ENCODE results near the gene PTPRT. TPM values are rescaled to one million over a fixed set of nuclear protein-coding genes. Genes with fewer than 3 reads are reported as not detected.

Gene PTPRT
- total and polyA plus RNA-seq, 2 of the 13 experiments (the other 11 are each of a cell fraction or from before 2014, with no cell fraction given), result under 0.01 to 0.09 TPM

DNA sequence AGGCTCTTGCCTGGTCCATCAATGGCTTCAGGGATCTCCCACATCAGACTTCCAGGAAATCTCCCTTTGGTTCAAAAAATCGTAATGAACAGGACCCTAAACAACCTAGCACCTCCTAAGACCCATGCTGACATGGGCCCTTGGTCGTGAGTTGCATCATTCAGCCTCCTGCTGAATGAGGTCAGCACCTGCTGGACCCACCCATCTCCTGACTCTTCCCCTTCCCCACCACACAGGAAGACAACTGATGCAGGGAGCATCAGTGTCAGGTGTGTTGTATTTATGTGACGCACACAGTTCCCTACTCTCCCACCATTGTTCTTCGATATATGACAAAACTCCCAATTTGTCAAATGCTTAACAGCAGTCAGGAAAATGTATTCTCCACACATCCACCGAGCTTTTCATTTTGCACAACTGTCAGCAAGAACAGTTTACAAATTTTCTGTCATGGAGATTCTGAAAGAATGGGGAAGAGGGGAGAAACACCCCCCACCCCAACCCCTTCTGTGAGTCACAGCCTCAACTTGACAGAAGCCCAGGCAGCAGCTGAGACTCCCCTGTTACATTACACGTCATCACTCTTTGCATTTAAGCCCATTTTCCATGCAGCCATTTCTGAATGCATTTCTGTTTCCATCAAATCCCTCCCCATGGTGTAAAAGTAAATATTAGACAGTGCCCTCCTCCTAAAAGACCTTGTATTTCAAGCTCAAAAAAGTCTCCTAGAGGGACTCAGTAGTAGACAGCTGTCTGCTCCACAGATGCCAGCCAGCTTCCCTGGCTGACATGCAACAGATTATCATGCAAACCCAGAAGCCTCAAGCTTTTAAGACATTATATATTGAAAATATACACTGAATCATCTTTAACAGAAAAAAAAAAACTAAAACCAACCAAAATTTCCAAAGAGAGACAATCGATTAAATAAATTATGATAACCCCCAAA lies 577.5 kb downstream of the PTPRT start:
- no peak overlapping the region for H3K4me2 ChIP-seq (ENCODE audit: low read depth, low read length)
- 8% methylated on average over 7 of the region's 7 CpGs for WGBS (ENCODE audit: low lambda C conversion rate)
- H2AFZ ChIP-seq (ENCODE audit: low read length), result no peak overlapping the region
- no peak for ATAC-seq
- H4K20me1 ChIP-seq (ENCODE audit: insufficient read depth, low read length), result no peaks in the 10 kb centered on the region
- H3K27me3 ChIP-seq (ENCODE audit: control insufficient read depth in 1 of 2, insufficient read depth in 2 of 2, low read length in 2 of 2), result no peaks in the 10 kb centered on the region
- intact Hi-C loops (cut with micrococcal nuclease; ENCODE audit: unreplicated experiment), result no loop called here
- peaks cover 36% of the 10 kb centered on the region for H3K9me3 ChIP-seq (ENCODE audit: low read length)
- TF ChIP-seq CREB1 (IDR thresholded peaks at IDR 0.05) (peak; percentile 84), CREB1 (CRISPR knock-in tag; IDR thresholded peaks at IDR 0.05) (no peak), PAXIP1 (CRISPR knock-in tag; conservative IDR thresholded peaks at IDR 0.05) (no peak)
- no TSS peak for BruUV-seq (replicated peaks)
- no peak for DNase-seq (ENCODE audit: low spot score)
- no peaks in the 10 kb centered on the region for H3K36me3 ChIP-seq (replicated peaks in 1 of 2; ENCODE audit: control insufficient read depth in 1 of 2, insufficient read depth in 2 of 2, low read length in 2 of 2)
- in situ Hi-C loops (cut with HindIII; ENCODE audit: extremely low pct_ligation_motif_present, low pct_unique_long_range_greater_than_20kb), result no loop called here
- no peak overlapping the region for H3K4me3 ChIP-seq (replicated peaks in 1 of 3; ENCODE audit: insufficient read depth in 1 of 3, low read depth in 2 of 3, low read length in 3 of 3)
- H3K4me1 ChIP-seq (ENCODE audit: insufficient read depth, low read length), result no peaks in the 10 kb centered on the region
- no peaks in the 10 kb centered on the region for H3K79me2 ChIP-seq (ENCODE audit: insufficient read depth, low read length)
- no peak for FAIRE-seq
- CTCF ChIA-PET (ENCODE audit: low intra/inter-chr PET ratio, low total read pairs), result no interaction called here
- POLR2A ChIA-PET, result no interaction called here
- H3K27ac ChIP-seq (ENCODE audit: extremely low read length, insufficient read depth, low read length), result no peak overlapping the region
- H3K9ac ChIP-seq (ENCODE audit: insufficient read depth, low read depth, low read length), result no peak overlapping the region

- Histone ChIP-seq H3K4me3 (replicated peaks in 1 of 3; ENCODE audit: insufficient read depth in 1 of 3, low read depth in 2 of 3, low read length in 3 of 3) (no peak overlapping the region), H3K4me2 (ENCODE audit: low read depth, low read length) (no peak overlapping the region), H3K9ac (ENCODE audit: insufficient read depth, low read depth, low read length) (no peak overlapping the region), H3K27ac (ENCODE audit: extremely low read length, insufficient read depth, low read length) (no peak overlapping the region), H3K79me2 (ENCODE audit: insufficient read depth, low read length) (no peaks in the 10 kb centered on the region), H2AFZ (ENCODE audit: low read length) (no peak overlapping the region), H4K20me1 (ENCODE audit: insufficient read depth, low read length) (no peaks in the 10 kb centered on the region), H3K36me3 (replicated peaks in 1 of 2; ENCODE audit: control insufficient read depth in 1 of 2, insufficient read depth in 2 of 2, low read length in 2 of 2) (no peaks in the 10 kb centered on the region), H3K4me1 (ENCODE audit: insufficient read depth, low read length) (no peaks in the 10 kb centered on the region), H3K27me3 (ENCODE audit: control insufficient read depth in 1 of 2, insufficient read depth in 2 of 2, low read length in 2 of 2) (no peaks in the 10 kb centered on the region), H3K9me3 (ENCODE audit: low read length) (peaks cover 36% of the 10 kb centered on the region)
- FAIRE-seq, result no peak
- in situ Hi-C loops (cut with HindIII; ENCODE audit: extremely low pct_ligation_motif_present, low pct_unique_long_range_greater_than_20kb) (no loop called here), intact Hi-C loops (cut with micrococcal nuclease; ENCODE audit: unreplicated experiment) (no loop called here)
- ATAC-seq, result no peak
- CTCF ChIA-PET (ENCODE audit: low intra/inter-chr PET ratio, low total read pairs), result no interaction called here
- no peak for DNase-seq (ENCODE audit: low spot score)
- BruUV-seq (replicated peaks), result no TSS peak
- POLR2A ChIA-PET, result no interaction called here
- WGBS (ENCODE audit: low lambda C conversion rate), result 3% methylated on average over 4 of the region's 4 CpGs
- TF ChIP-seq NFKB2 (CRISPR knock-in tag; IDR thresholded peaks at IDR 0.05; ENCODE audit: borderline replicate concordance) (no peak), ZNF879 (CRISPR knock-in tag; IDR thresholded peaks at IDR 0.05) (no peak), SNAPC4 (CRISPR knock-in tag; IDR thresholded peaks at IDR 0.05) (no peak), ZNF577 (CRISPR knock-in tag; IDR thresholded peaks at IDR 0.05; ENCODE audit: borderline replicate concordance, low read depth) (no peak), NONO (IDR thresholded peaks at IDR 0.05) (no peak), NONO (CRISPR knock-in tag; conservative IDR thresholded peaks at IDR 0.05) (no peak)
These were observed 578.3 kb downstream of the PTPRT start for GRCh38 chr20:42611423-42611822.
